Measurements from ENCODE around the gene SNRPB. TPM values are rescaled to one million over a fixed set of nuclear protein-coding genes. Genes with fewer than 3 reads are reported as not detected.

SNRPB gene
- total RNA-seq, 1 experiment from 2014 or later, result 462 TPM

- Histone ChIP-seq H3K18ac (ENCODE audit: insufficient read length, low read depth, low read length) (no peak overlapping the region), H3K14ac (ENCODE audit: insufficient read depth, low read length) (no peak overlapping the region; the same call in 1 of the 2 replicates), H2BK120ac (ENCODE audit: low read depth, low read length, poor library complexity, severe bottlenecking) (no peak overlapping the region), H3K4me1 (ENCODE audit: insufficient read depth, low read length) (no peaks in the 10 kb centered on the region), H3T11ph (ENCODE audit: low read length) (no peak overlapping the region), H3K79me1 (ENCODE audit: insufficient read depth, low read depth, low read length, poor library complexity, severe bottlenecking) (no peaks in the 10 kb centered on the region), H2AK5ac (ENCODE audit: insufficient read length, low read length) (no peak overlapping the region), H2BK20ac (ENCODE audit: low read depth, low read length, poor library complexity, severe bottlenecking) (no peak overlapping the region), H3K27me3 (ENCODE audit: insufficient read depth, low read length) (no peaks in the 10 kb centered on the region), H3K27ac (ENCODE audit: insufficient read length, low read depth, low read length) (no peak overlapping the region), H2AFZ (ENCODE audit: low read length) (no peak overlapping the region), H4K20me1 (ENCODE audit: control insufficient read depth, insufficient read depth, insufficient read length) (no peaks in the 10 kb centered on the region), H3K23me2 (ENCODE audit: insufficient read length, low read depth, low read length, poor library complexity, severe bottlenecking) (no peaks in the 10 kb centered on the region), H3K9ac (ENCODE audit: extremely low read depth, insufficient read length, low read length) (no peak overlapping the region), H2BK15ac (ENCODE audit: low read depth, low read length) (no peak overlapping the region), H2BK5ac (ENCODE audit: insufficient read length, low read length) (no peak overlapping the region), H4K8ac (replicated peaks; ENCODE audit: insufficient read length, low read depth, low read length) (no peak overlapping the region), H3K4ac (ENCODE audit: low read depth, low read length) (no peak overlapping the region), H3K79me2 (ENCODE audit: insufficient read depth, low read length) (no peaks in the 10 kb centered on the region), H4K91ac (ENCODE audit: insufficient read length, low read depth, low read length) (no peak overlapping the region), H3K4me2 (ENCODE audit: insufficient read depth, insufficient read length, low read length) (no peak overlapping the region), H4K5ac (ENCODE audit: insufficient read length, low read depth, low read length) (no peak overlapping the region), H2BK12ac (ENCODE audit: insufficient read length, low read depth, low read length) (no peak overlapping the region), H3K9me3 (ENCODE audit: control insufficient read depth, low read depth, low read length) (no peaks in the 10 kb centered on the region), H3K56ac (ENCODE audit: insufficient read length, low read depth, low read length) (no peak overlapping the region), H3K23ac (ENCODE audit: insufficient read length, low read depth, low read length) (no peak overlapping the region)
- DNase-seq, result no peak
- H3K27me3 Mint-ChIP-seq (ENCODE audit: low read depth), result peaks cover 11% of the 10 kb centered on the region
- H3K36me3 Mint-ChIP-seq (ENCODE audit: insufficient read depth in 1 of 3, low read depth in 3 of 3), result no peaks in the 10 kb centered on the region
- TF ChIP-seq CTCF (conservative IDR thresholded peaks at IDR 0.05), result no peak
- H3K27ac Mint-ChIP-seq, result no peak overlapping the region
- no peak overlapping the region for H3K4me3 Mint-ChIP-seq
- no CpG with 5 or more reads among the region's 4 CpGs for WGBS (ENCODE audit: extremely low coverage, insufficient read length, low lambda C conversion rate)
- no peaks in the 10 kb centered on the region for H3K4me1 Mint-ChIP-seq
- no peaks in the 10 kb centered on the region; a peak in 1 of 5 replicates for H3K9me3 Mint-ChIP-seq
Observed at GRCh38 chr20:2430538-2430937, 40.1 kb downstream of the SNRPB start.
